Esophagus (tissue), 2 donors: ENCODE results near the gene KDM6A. TPM values are rescaled to one million over a fixed set of nuclear protein-coding genes. Genes with fewer than 3 reads are reported as not detected.
"Not testable (repeated sequence)": the region's sequence is repeated elsewhere in the genome, so short reads cannot be mapped to it uniquely, and the experiment has no call there.

Source experiments
- H3K27ac ChIP-seq, 2 donors: one replicate each; pipeline ENCODE4 v1.5.1; 2013; ENCODE audit warnings: low read depth in 2 of 2, mild to moderate bottlenecking in 2 of 2, inconsistent platforms in 1 of 2, low read length in 1 of 2, moderate library complexity in 1 of 2
- H3K27me3 ChIP-seq, 2 donors: one replicate each; pipeline ENCODE4 v1.6.1; 2013; ENCODE audit warnings: low read length in 2 of 2, control low read depth in 1 of 2, mild to moderate bottlenecking in 1 of 2; ENCODE audit not compliant: insufficient read depth in 2 of 2, control insufficient read depth in 1 of 2
- H3K36me3 ChIP-seq, 2 donors: one replicate each; pipeline ENCODE4 v1.6.1; 2013; ENCODE audit warnings: low read length in 1 of 2; ENCODE audit not compliant: control insufficient read depth in 2 of 2, insufficient read depth in 2 of 2
- H3K4me1 ChIP-seq, 2 donors: one replicate each; pipeline ENCODE4 v1.6.1; 2013; ENCODE audit warnings: low read length in 1 of 2; ENCODE audit not compliant: control insufficient read depth in 2 of 2, insufficient read depth in 2 of 2
- H3K4me3 ChIP-seq, 2 donors: one replicate each; pipeline ENCODE4 v1.5.1; 2013; ENCODE audit warnings: low read length in 2 of 2, mild to moderate bottlenecking in 2 of 2, low read depth in 1 of 2, moderate library complexity in 1 of 2
- H3K9me3 ChIP-seq, 2 donors: one replicate each; pipeline ENCODE4 v1.6.1; 2013; ENCODE audit warnings: mild to moderate bottlenecking in 2 of 2, low read depth in 1 of 2, low read length in 1 of 2, moderate library complexity in 1 of 2; ENCODE audit not compliant: control insufficient read depth in 2 of 2, insufficient read depth in 1 of 2
- WGBS, 2 donors: extraction: QIAGEN DNeasy Blood & Tissue Kit; methylation state at CpG; one replicate each; pipeline ENCODE4 v1.1.7; 2013; 5-methylcytosine and 5-hydroxymethylcytosine counted together
- polyA plus RNA-seq, 2 donors: library from polyadenylated mRNA; stranded (reverse); fragments of 200-250 nt; gene quantifications; one replicate each; pipeline ENCODE4 v1.2.3, GENCODE V29; 2013
- donor health status: healthy with polysubstance abuse.
- donor health status: Bipolar disorder and iron deficiency.

KDM6A gene
- 10 to 100 TPM in 1 of 2 donors, 1 to 10 TPM in 1; 7.2 to 13.5 TPM for polyA plus RNA-seq

GRCh38 chrX:44872821-44873414, at the start of gene KDM6A:
KDM6A (plus strand) TSS chrX:44873188; CDS start chrX:44873552, 364 bp downstream.
- Histone ChIP-seq H3K4me1 (no peaks in the 10 kb centered on the region), H3K27me3 (no peaks in the 10 kb centered on the region), H3K9me3 (no peaks in the 10 kb centered on the region), H3K4me3 (peak within 1 kb of the TSS; percentile 86 to 90), H3K36me3 (no peaks in the 10 kb centered on the region), H3K27ac (peak within 1 kb of the TSS; percentile 99)
- 0 to 1% methylated on average over 40 to 61 of the region's 61 CpGs for WGBS, 2 donors

GRCh38 chrX:44823193-44823592, 49.8 kb upstream of the KDM6A start:
- H3K4me3 ChIP-seq = not testable (repeated sequence)

GRCh38 chrX:44828008-44828605, 44.9 kb upstream of the KDM6A start:
- H3K36me3 ChIP-seq = no peaks in the 10 kb centered on the region
- H3K27me3 ChIP-seq = no peaks in the 10 kb centered on the region
- H3K4me3 ChIP-seq = no peak overlapping the region
- 48 to 49% methylated on average over 4 of the region's 4 CpGs for WGBS, 2 donors
- H3K4me1 ChIP-seq = no peaks in the 10 kb centered on the region
- H3K27ac ChIP-seq = no peak overlapping the region
- H3K9me3 ChIP-seq = no peaks in the 10 kb centered on the region

More at GRCh38 chrX:44823193-44823592, 49.8 kb upstream of the KDM6A start:
- 86 to 100% methylated on average over 2 of the region's 2 CpGs for WGBS, 2 donors
- not testable (repeated sequence) for H3K27me3 ChIP-seq, H3K36me3 ChIP-seq, H3K27ac ChIP-seq, H3K4me1 ChIP-seq, H3K9me3 ChIP-seq

GRCh38 chrX:44829832-44830231, 43.2 kb upstream of the KDM6A start:
- Histone ChIP-seq H3K4me3 (no peak overlapping the region), H3K27me3 (no peaks in the 10 kb centered on the region), H3K36me3 (no peaks in the 10 kb centered on the region), H3K9me3 (no peaks in the 10 kb centered on the region), H3K27ac (no peak overlapping the region), H3K4me1 (no peaks in the 10 kb centered on the region)
- 37 to 67% methylated on average over 2 of the region's 2 CpGs for WGBS, 2 donors

DNA sequence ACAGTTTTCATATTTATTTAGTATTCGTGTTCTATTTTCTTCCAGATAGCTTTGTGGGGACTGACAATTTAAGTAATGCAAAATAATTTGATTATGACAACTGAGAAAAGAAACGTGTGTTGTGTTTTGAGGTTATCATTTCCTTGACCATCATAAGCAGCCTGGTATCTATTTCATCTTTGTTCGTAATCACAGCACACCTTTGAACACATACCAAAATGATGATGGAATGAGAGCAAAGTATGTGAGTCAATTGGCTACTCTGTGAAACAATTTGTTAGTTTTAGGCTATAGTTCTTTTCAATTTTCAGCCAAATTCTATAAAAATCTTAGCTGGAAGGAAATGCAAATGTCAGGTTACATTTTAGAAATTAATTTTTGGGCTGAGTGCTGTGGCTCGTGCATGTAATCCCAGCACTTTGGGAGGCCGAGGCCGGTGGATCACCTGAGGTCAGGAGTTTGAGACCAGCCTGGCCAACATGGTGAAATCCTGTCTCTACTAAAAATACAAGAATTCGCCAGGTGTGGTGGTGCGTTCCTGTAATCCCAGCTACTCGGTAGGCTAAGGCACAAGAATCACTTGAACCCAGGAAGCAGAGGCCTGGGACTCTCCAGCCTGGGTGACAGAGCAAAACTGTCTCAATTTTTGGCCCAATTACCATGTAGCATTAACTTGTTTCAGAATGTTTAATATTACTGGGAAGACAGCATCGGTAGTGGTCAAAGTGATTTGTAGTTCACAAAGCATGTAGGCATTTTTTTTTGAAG, 30.3 kb upstream of the KDM6A start:
- H3K36me3 ChIP-seq = no peaks in the 10 kb centered on the region
- WGBS, 2 donors = 87 to 90% methylated on average over 10 of the region's 10 CpGs
- no peak overlapping the region for H3K4me3 ChIP-seq
- H3K27me3 ChIP-seq = no peaks in the 10 kb centered on the region
- H3K27ac ChIP-seq = no peak overlapping the region
- H3K9me3 ChIP-seq = no peaks in the 10 kb centered on the region
- H3K4me1 ChIP-seq = no peaks in the 10 kb centered on the region

- no peaks in the 10 kb centered on the region for H3K9me3 ChIP-seq
- H3K27ac ChIP-seq = no peak overlapping the region
- H3K27me3 ChIP-seq = no peaks in the 10 kb centered on the region
- WGBS, 2 donors = 79 to 88% methylated on average over 2 of the region's 2 CpGs
- no peak overlapping the region for H3K4me3 ChIP-seq
- H3K4me1 ChIP-seq = no peaks in the 10 kb centered on the region
- no peaks in the 10 kb centered on the region for H3K36me3 ChIP-seq
Measured at GRCh38 chrX:44843318-44843702, 29.7 kb upstream of the KDM6A start.

GRCh38 chrX:44843753-44844152, 29.2 kb upstream of the KDM6A start, which contains the start of gene DUSP21:
DUSP21 (plus strand) TSS chrX:44844021; CDS start chrX:44844133, 112 bp downstream.
- no peaks in the 10 kb centered on the region for H3K4me1 ChIP-seq
- no peak within 1 kb of the TSS for H3K27ac ChIP-seq
- H3K4me3 ChIP-seq = no peak within 1 kb of the TSS
- no peaks in the 10 kb centered on the region for H3K27me3 ChIP-seq
- H3K36me3 ChIP-seq = no peaks in the 10 kb centered on the region
- no peaks in the 10 kb centered on the region for H3K9me3 ChIP-seq
- 91 to 94% methylated on average over 16 of the region's 16 CpGs for WGBS, 2 donors

DNA sequence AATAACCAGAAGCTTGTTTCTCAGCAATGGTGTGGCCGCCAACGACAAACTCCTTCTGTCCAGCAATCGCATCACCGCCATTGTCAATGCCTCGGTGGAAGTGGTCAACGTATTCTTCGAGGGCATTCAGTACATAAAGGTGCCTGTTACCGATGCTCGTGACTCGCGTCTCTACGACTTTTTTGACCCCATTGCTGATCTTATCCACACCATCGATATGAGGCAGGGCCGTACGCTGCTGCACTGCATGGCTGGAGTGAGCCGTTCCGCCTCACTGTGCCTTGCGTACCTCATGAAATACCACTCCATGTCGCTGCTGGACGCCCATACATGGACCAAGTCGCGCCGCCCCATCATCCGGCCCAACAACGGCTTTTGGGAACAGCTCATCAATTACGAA, 28.8 kb upstream of the KDM6A start:
- no peaks in the 10 kb centered on the region for H3K36me3 ChIP-seq
- H3K4me1 ChIP-seq = no peaks in the 10 kb centered on the region
- 97 to 98% methylated on average over 26 of the region's 26 CpGs for WGBS, 2 donors
- H3K9me3 ChIP-seq = no peaks in the 10 kb centered on the region
- no peak overlapping the region for H3K4me3 ChIP-seq
- no peaks in the 10 kb centered on the region for H3K27me3 ChIP-seq
- H3K27ac ChIP-seq = no peak overlapping the region

- H3K27me3 ChIP-seq, H3K27ac ChIP-seq, H3K36me3 ChIP-seq, H3K9me3 ChIP-seq, H3K4me3 ChIP-seq, H3K4me1 ChIP-seq: not testable (repeated sequence)
- WGBS, 2 donors = 81% methylated on average over 6 of the region's 6 CpGs
Measured at GRCh38 chrX:44850891-44851290, 22.1 kb upstream of the KDM6A start.
